HCT116 (cell line): ENCODE results near the gene SLC7A7. TPM values are rescaled to one million over a fixed set of nuclear protein-coding genes. Genes with fewer than 3 reads are reported as not detected.

Experiments
- ATAC-seq: fragments of 200-7000 bp; cut with Tn5 transposase; 2 replicates; pipeline ENCODE4 v1.9.1; 2020; ENCODE audit warnings: mild to moderate bottlenecking, moderate library complexity
- BruUV-seq: library from RNA; stranded (reverse); fragments of 400-500 nt; replicated peaks from 2 replicates; lab custom pipeline; 2021; lab: Mats Ljungman, UMichigan
- CTCF ChIA-PET: fragments of 300-600 bp; sonication (Branson Sonifier 250); formaldehyde crosslinking; loops from one replicate; lab custom pipeline; 2021; ENCODE audit warnings: antibody characterized with exemption; lab: Charles Lee
- POLR2A ChIA-PET: fragments of 300-600, 350-600 bp; sonication (Branson Sonifier 250); formaldehyde crosslinking; loops from one replicate; lab custom pipeline; 2021; ENCODE audit warnings: antibody characterized with exemption; lab: Charles Lee
- RAD21 ChIA-PET, 2 experiments: fragments of 300-600 bp; sonication (Branson Sonifier 250); formaldehyde crosslinking; loops; one replicate each; lab custom pipeline; 2023; ENCODE audit warnings: low total read pairs in 2 of 2; ENCODE audit not compliant: uncharacterized antibody in 2 of 2, unreplicated experiment in 2 of 2, low non-redundant PET in 1 of 2; lab: Charles Lee
- DNase-seq: peaks from one replicate; pipeline ENCODE4 v3.0.0-alpha.2; 2010; ENCODE audit warnings: low read depth, low spot score
- H2AFZ ChIP-seq: fragments of 200-600 bp; shearing (Covaris generic), sonication (generic); 2 replicates; pipeline ENCODE4 v1.6.1; 2017; ENCODE audit warnings: low read depth, mixed run types, mixed read lengths, antibody characterized with exemption, low read length; ENCODE audit not compliant: poor library complexity, severe bottlenecking
- H3K27ac ChIP-seq: 2 replicates; pipeline ENCODE4 v1.5.1; 2012; ENCODE audit warnings: low read depth, low read length
- H3K27me3 ChIP-seq: fragments of 200-600 bp; sonication (generic); 2 replicates; pipeline ENCODE4 v1.6.1; 2016; ENCODE audit warnings: mixed run types, low read length, mixed read lengths; ENCODE audit not compliant: insufficient read depth
- H3K36me3 ChIP-seq, 2 experiments: fragments of 200-500 bp in 1 of 2; fragments of 200-600 bp in 1 of 2; sonication (Bioruptor generic) in 1 of 2; sonication (generic) in 1 of 2; 2 replicates each; pipeline versions ENCODE4 v1.5.1 to v1.6.1; 2014 to 2016; ENCODE audit warnings: low read length in 2 of 2, inconsistent platforms in 1 of 2, mixed read lengths in 1 of 2, mixed run types in 1 of 2; ENCODE audit not compliant: insufficient read depth in 2 of 2, control insufficient read depth in 1 of 2
- H3K4me1 ChIP-seq, 2 experiments: fragments of 200-600 bp in 1 of 2; sonication (generic) in 1 of 2; 2 replicates each; pipeline versions ENCODE4 v1.5.1 to v1.6.1; 2012 to 2017; ENCODE audit warnings: low read length in 2 of 2, inconsistent platforms in 1 of 2, mild to moderate bottlenecking in 1 of 2, mixed read lengths in 1 of 2, mixed run types in 1 of 2, moderate library complexity in 1 of 2; ENCODE audit not compliant: insufficient read depth in 2 of 2, control insufficient read depth in 1 of 2
- H3K4me2 ChIP-seq: fragments of 200-600 bp; sonication (generic); 2 replicates; pipeline ENCODE4 v1.6.1; 2017; ENCODE audit warnings: mixed run types, low read length, mixed read lengths
- H3K4me3 ChIP-seq, 2 experiments: fragments of 200-600 bp in 1 of 2; sonication (generic) in 1 of 2; replicated peaks in 1 of 2; 2 replicates each; pipeline ENCODE4 v1.5.1; 2011 to 2016; ENCODE audit warnings: low read length in 2 of 2, control low read depth in 1 of 2, low read depth in 1 of 2, mild to moderate bottlenecking in 1 of 2, mixed read lengths in 1 of 2, mixed run types in 1 of 2
- H3K79me2 ChIP-seq: fragments of 200-600 bp; sonication (generic); 2 replicates; pipeline ENCODE4 v1.6.1; 2017; ENCODE audit warnings: mild to moderate bottlenecking, mixed run types, low read length, moderate library complexity, mixed read lengths; ENCODE audit not compliant: insufficient read depth
- H3K9ac ChIP-seq: fragments of 200-600 bp; sonication (generic); 2 replicates; pipeline ENCODE4 v1.6.1; 2016; ENCODE audit warnings: low read length, mixed read lengths
- H3K9me2 ChIP-seq: fragments of 200-600 bp; sonication (generic), shearing (Covaris generic); 2 replicates; pipeline ENCODE4 v1.6.1; 2017; ENCODE audit warnings: mixed run types, mild to moderate bottlenecking, moderate library complexity; ENCODE audit not compliant: insufficient read depth
- H3K9me3 ChIP-seq, 2 experiments: fragments of 200-500 bp in 1 of 2; fragments of 200-600 bp in 1 of 2; sonication (Bioruptor generic) in 1 of 2; sonication (generic) in 1 of 2; 2 replicates each; pipeline ENCODE4 v1.6.1; 2014 to 2017; ENCODE audit warnings: low read length in 2 of 2, mixed read lengths in 2 of 2, inconsistent platforms in 1 of 2, low read depth in 1 of 2, mild to moderate bottlenecking in 1 of 2, mixed run types in 1 of 2, moderate library complexity in 1 of 2; ENCODE audit not compliant: control insufficient read depth in 1 of 2, insufficient read depth in 1 of 2
- H4K20me1 ChIP-seq: fragments of 200-600 bp; sonication (generic), shearing (Covaris generic); 2 replicates; pipeline ENCODE4 v1.6.1; 2017; ENCODE audit warnings: mixed run types, mild to moderate bottlenecking, moderate library complexity; ENCODE audit not compliant: insufficient read depth
- ATF3 ChIP-seq: IDR thresholded peaks from 2 replicates; pipeline ENCODE4 v1.6.1; 2012
- CBX3 ChIP-seq: IDR thresholded peaks from 2 replicates; pipeline ENCODE4 v1.6.1; 2012; ENCODE audit warnings: low read depth
- CEBPB ChIP-seq: IDR thresholded peaks from 2 replicates; pipeline ENCODE4 v1.6.1; 2012; ENCODE audit warnings: low read depth
- EGR1 ChIP-seq: IDR thresholded peaks from 2 replicates; pipeline ENCODE4 v1.6.1; 2012; ENCODE audit warnings: low read depth
- ELF1 ChIP-seq: IDR thresholded peaks from 2 replicates; pipeline ENCODE4 v1.6.1; 2012; ENCODE audit warnings: low read depth, borderline replicate concordance
- EZH2 ChIP-seq: fragments of 200-600 bp; sonication (generic); IDR thresholded peaks from 2 replicates; pipeline ENCODE4 v1.6.1; 2017; ENCODE audit warnings: antibody characterized with exemption, mixed run types
- EZH2phosphoT487 ChIP-seq: fragments of 200-600 bp; IDR thresholded peaks from 2 replicates; pipeline ENCODE4 v1.6.1; 2018; ENCODE audit warnings: antibody characterized with exemption, borderline replicate concordance
- FOSL1 ChIP-seq: IDR thresholded peaks from 2 replicates; pipeline ENCODE4 v1.6.1; 2012; ENCODE audit warnings: low read depth
- JUND ChIP-seq: IDR thresholded peaks from 2 replicates; pipeline ENCODE4 v1.6.1; 2012
- MAX ChIP-seq: IDR thresholded peaks from 2 replicates; pipeline ENCODE4 v1.6.1; 2012
- POLR2A ChIP-seq: IDR thresholded peaks from 2 replicates; pipeline ENCODE4 v1.7.0; 2011; ENCODE audit warnings: borderline replicate concordance; ENCODE audit not compliant: insufficient read depth, insufficient read length; ENCODE audit errors: extremely low read depth
- POLR2AphosphoS5 ChIP-seq: IDR thresholded peaks from 2 replicates; pipeline ENCODE4 v1.6.1; 2011; ENCODE audit warnings: mild to moderate bottlenecking, low read depth, low read length, moderate library complexity
- SIN3A ChIP-seq: IDR thresholded peaks from 2 replicates; pipeline ENCODE4 v1.6.1; 2012; ENCODE audit warnings: low read depth
- SP1 ChIP-seq: IDR thresholded peaks from 2 replicates; pipeline ENCODE4 v1.6.1; 2012; ENCODE audit warnings: low read depth
- TCF7L2 ChIP-seq: IDR thresholded peaks from 2 replicates; pipeline ENCODE4 v1.7.0; 2011; ENCODE audit warnings: borderline replicate concordance, inconsistent platforms; ENCODE audit not compliant: insufficient read depth, insufficient read length; ENCODE audit errors: extremely low read depth
- YY1 ChIP-seq: IDR thresholded peaks from 2 replicates; pipeline ENCODE4 v1.6.1; 2011; ENCODE audit warnings: low read length, low read depth, moderate library complexity, mild to moderate bottlenecking; ENCODE audit not compliant: insufficient replicate concordance; ENCODE audit errors: extremely low read depth
- ZBTB33 ChIP-seq: IDR thresholded peaks from 2 replicates; pipeline ENCODE4 v1.6.1; 2011; ENCODE audit warnings: mild to moderate bottlenecking, low read length, moderate library complexity; ENCODE audit not compliant: insufficient replicate concordance; ENCODE audit errors: extremely low read depth
- ZFX ChIP-seq: fragments of 450-650 bp; IDR thresholded peaks from 2 replicates; pipeline ENCODE4 v1.6.1; 2017
- ZNF274 ChIP-seq: fragments of 200-500 bp; sonication (Bioruptor generic); IDR thresholded peaks from 2 replicates; pipeline ENCODE4 v1.6.1; 2014; ENCODE audit warnings: mild to moderate bottlenecking, low read depth, low read length, inconsistent platforms
- intact Hi-C: fragments of 100-400 bp; cut with micrococcal nuclease; formaldehyde crosslinking; loops from 2 replicates; pipeline ENCODE4 v1.10.0; 2022
- total RNA-seq: library from RNA; stranded (reverse); gene quantifications from one replicate; pipeline ENCODE4 v1.2.1, GENCODE V29; 2021; ENCODE audit not compliant: unreplicated experiment

The SLC7A7 gene
- total RNA-seq, 1 experiment from 2014 or later = 0.27 TPM

GRCh38 chr14:22800346-22800745, 14.9 kb downstream of the SLC7A7 start:
- Histone ChIP-seq H4K20me1 (no peaks in the 10 kb centered on the region), H3K27ac (no peak overlapping the region), H3K4me2 (no peak overlapping the region), H3K9me3 (no peaks in the 10 kb centered on the region), H3K9ac (no peak overlapping the region), H3K4me1 (no peaks in the 10 kb centered on the region), H2AFZ (no peak overlapping the region), H3K79me2 (no peaks in the 10 kb centered on the region), H3K4me3 (no peak overlapping the region), H3K27me3 (no peaks in the 10 kb centered on the region), H3K9me2 (no peaks in the 10 kb centered on the region), H3K36me3 (no peaks in the 10 kb centered on the region)
- ChIA-PET RAD21 (no interaction called here), CTCF (no interaction called here), POLR2A (interaction anchor here (1.0 kb wide), 1 partner anchor 34 kb away, joined by 3 read pairs; the partner anchor contains the start of gene OXA1L)
- ATAC-seq (no peak), DNase-seq (no peak)
- intact Hi-C loops = no loop called here
- TF ChIP-seq ELF1 (no peak), ATF3 (no peak), ZFX (no peak), TCF7L2 (no peak), EGR1 (no peak), EZH2phosphoT487 (no peak), MAX (no peak), YY1 (no peak), EZH2 (no peak), JUND (no peak), CEBPB (no peak), FOSL1 (no peak), POLR2A (no peak), ZBTB33 (no peak), CBX3 (no peak), SP1 (no peak), ZNF274 (no peak), SIN3A (no peak), POLR2AphosphoS5 (no peak)
- no TSS peak for BruUV-seq
